ENCODE results near the gene CACNG3. TPM values are rescaled to one million over a fixed set of nuclear protein-coding genes. Genes with fewer than 3 reads are reported as not detected.

The CACNG3 gene
- total RNA-seq, 2 donors from 2014 or later, result not detected

DNA sequence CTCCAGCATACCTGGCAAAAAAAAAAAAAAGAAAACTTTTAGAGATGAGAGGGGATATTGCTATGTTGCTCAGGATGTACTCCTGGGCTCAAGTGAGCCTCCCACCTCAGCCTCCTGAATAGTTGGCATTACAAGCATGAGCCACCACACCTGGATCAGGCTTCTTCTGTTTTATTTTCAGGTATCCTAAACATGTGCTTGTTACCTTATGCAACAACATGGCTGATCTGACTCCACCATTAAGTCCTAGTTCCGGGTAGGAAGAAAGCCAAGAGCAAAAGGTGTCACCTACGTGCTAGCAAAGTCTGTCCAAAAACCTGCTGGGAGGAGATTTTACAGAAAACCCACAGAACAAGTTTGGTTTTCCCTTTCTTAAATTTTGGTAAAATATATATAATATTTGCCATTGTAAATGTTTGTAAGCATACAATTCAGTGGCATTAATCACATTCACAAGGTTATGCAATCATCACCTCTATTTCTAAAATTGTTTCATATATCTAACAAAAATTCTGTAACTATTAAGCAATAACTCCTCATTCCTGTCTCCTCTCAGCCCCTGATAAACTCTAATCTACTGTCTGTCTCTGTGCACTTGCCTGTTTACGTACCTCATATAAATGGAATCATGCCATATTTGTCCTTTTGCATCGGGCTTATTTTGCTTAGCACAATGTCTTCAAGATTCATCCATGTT, 9.1 kb upstream of the CACNG3 start:
- Histone ChIP-seq H3K36me3 (no peaks in the 10 kb centered on the region), H3K4me1 (replicated peaks) (no peaks in the 10 kb centered on the region), H3K27ac (no peak overlapping the region), H3K9me3 (no peaks in the 10 kb centered on the region), H3K27me3 (replicated peaks; ENCODE audit: insufficient read depth) (no peaks in the 10 kb centered on the region), H3K4me3 (no peak overlapping the region)
- TF ChIP-seq POLR2AphosphoS5 (IDR thresholded peaks at IDR 0.05) (no peak), POLR2A (IDR thresholded peaks at IDR 0.05) (no peak)
- TF ChIP-seq, protein P1, sequence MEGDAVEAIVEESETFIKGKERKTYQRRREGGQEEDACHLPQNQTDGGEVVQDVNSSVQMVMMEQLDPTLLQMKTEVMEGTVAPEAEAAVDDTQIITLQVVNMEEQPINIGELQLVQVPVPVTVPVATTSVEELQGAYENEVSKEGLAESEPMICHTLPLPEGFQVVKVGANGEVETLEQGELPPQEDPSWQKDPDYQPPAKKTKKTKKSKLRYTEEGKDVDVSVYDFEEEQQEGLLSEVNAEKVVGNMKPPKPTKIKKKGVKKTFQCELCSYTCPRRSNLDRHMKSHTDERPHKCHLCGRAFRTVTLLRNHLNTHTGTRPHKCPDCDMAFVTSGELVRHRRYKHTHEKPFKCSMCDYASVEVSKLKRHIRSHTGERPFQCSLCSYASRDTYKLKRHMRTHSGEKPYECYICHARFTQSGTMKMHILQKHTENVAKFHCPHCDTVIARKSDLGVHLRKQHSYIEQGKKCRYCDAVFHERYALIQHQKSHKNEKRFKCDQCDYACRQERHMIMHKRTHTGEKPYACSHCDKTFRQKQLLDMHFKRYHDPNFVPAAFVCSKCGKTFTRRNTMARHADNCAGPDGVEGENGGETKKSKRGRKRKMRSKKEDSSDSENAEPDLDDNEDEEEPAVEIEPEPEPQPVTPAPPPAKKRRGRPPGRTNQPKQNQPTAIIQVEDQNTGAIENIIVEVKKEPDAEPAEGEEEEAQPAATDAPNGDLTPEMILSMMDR (IDR thresholded peaks at IDR 0.05), result no peak
- intact Hi-C loops (cut with DNase I), result no loop called here
- DNase-seq (ENCODE audit: low spot score), result no peak
- WGBS, result 83% methylated on average over 4 of the region's 4 CpGs

DNA sequence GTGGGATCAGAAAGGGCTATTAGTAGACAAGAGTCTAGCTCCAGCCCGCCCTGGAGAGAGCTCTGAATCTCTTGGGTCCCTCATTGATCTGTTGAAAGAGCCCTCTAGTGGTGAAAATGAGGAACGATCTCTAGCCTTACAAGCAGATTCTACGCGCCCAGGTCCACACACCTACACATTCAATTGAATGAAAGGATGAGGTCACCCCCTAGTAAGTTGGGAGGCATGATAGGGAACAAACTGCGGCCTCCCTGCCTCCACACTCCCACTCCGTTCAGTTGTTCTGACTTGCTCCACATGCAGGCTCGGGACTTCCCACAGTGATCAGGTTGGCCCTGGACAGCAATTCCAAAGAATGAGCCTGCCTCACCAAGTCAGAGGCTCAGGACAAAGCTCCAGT, 2.9 kb upstream of the CACNG3 start:
- intact Hi-C loops (cut with DNase I), result loop anchor here (10.0 kb wide), 1 partner anchor 208 kb away; no protein-coding TSS in a partner anchor
- no peak for DNase-seq (ENCODE audit: low spot score)
- Histone ChIP-seq H3K4me1 (replicated peaks) (no peaks in the 10 kb centered on the region), H3K36me3 (no peaks in the 10 kb centered on the region), H3K27me3 (replicated peaks; ENCODE audit: insufficient read depth) (peaks cover 4% of the 10 kb centered on the region), H3K27ac (no peak overlapping the region), H3K4me3 (no peak overlapping the region), H3K9me3 (no peaks in the 10 kb centered on the region)
- TF ChIP-seq POLR2AphosphoS5 (IDR thresholded peaks at IDR 0.05) (no peak), POLR2A (IDR thresholded peaks at IDR 0.05) (no peak)
- TF ChIP-seq, protein P1 (IDR thresholded peaks at IDR 0.05), result peak in 3 of 4 experiments; percentile 42 to 49 (median 43)
- 11% methylated on average over 7 of the region's 7 CpGs for WGBS

- Histone ChIP-seq H3K4me3 (no peak overlapping the region), H3K27ac (no peak overlapping the region), H3K36me3 (no peaks in the 10 kb centered on the region), H3K27me3 (replicated peaks; ENCODE audit: insufficient read depth) (peaks cover 4% of the 10 kb centered on the region), H3K9me3 (no peaks in the 10 kb centered on the region), H3K4me1 (replicated peaks) (no peaks in the 10 kb centered on the region)
- 39% methylated on average over 5 of the region's 5 CpGs for WGBS
- TF ChIP-seq POLR2A (IDR thresholded peaks at IDR 0.05) (no peak), POLR2AphosphoS5 (IDR thresholded peaks at IDR 0.05) (no peak)
- intact Hi-C loops (cut with DNase I), result loop anchor here (10.0 kb wide), 1 partner anchor 213 kb away; no protein-coding TSS in a partner anchor
- no peak for DNase-seq (ENCODE audit: low spot score)
Observed at GRCh38 chr16:24257958-24258357, 1.8 kb downstream of the CACNG3 start.

GRCh38 chr16:24258791-24259190, 2.7 kb downstream of the CACNG3 start:
- WGBS, result 80% methylated on average over 1 of the region's 1 CpG
- H3K9me3 ChIP-seq, result no peaks in the 10 kb centered on the region
- no peaks in the 10 kb centered on the region for H3K36me3 ChIP-seq
- H3K4me1 ChIP-seq (replicated peaks), result no peaks in the 10 kb centered on the region
- intact Hi-C loops (cut with DNase I), result loop anchor here (10.0 kb wide), 1 partner anchor 214 kb away; no protein-coding TSS in a partner anchor
- H3K27ac ChIP-seq, result no peak overlapping the region
- peaks cover 4% of the 10 kb centered on the region for H3K27me3 ChIP-seq (replicated peaks; ENCODE audit: insufficient read depth)
- H3K4me3 ChIP-seq, result no peak overlapping the region
- TF ChIP-seq POLR2AphosphoS5 (IDR thresholded peaks at IDR 0.05), result no peak
- TF ChIP-seq, protein P1 (IDR thresholded peaks at IDR 0.05), result no peak
- TF ChIP-seq POLR2A (IDR thresholded peaks at IDR 0.05), result no peak
- no peak for DNase-seq (ENCODE audit: low spot score)

DNA sequence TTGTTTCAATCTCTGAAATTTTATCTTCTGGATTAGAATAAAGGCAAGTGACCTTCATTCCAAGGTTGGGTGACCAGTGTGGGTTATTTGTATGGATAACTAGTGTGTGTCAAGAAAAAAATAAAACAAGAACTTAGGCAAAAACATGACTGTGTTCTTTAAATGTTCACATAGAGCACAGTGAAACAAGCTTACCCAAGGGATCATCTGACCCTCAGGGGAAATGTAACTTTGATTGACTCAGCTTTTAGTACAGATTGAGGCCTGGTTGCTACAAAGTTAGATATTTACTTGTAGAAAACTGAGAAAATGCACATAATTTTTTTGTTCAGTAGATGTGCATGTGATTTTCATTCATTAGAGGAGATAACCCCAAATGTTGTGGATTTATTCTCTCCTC, 6.7 kb downstream of the CACNG3 start:
- intact Hi-C loops (cut with DNase I), result no loop called here
- Histone ChIP-seq H3K4me3 (no peak overlapping the region), H3K27ac (no peak overlapping the region), H3K9me3 (no peaks in the 10 kb centered on the region), H3K27me3 (replicated peaks; ENCODE audit: insufficient read depth) (peaks cover 3% of the 10 kb centered on the region), H3K4me1 (replicated peaks) (no peaks in the 10 kb centered on the region), H3K36me3 (no peaks in the 10 kb centered on the region)
- no peak for DNase-seq (ENCODE audit: low spot score)
- no peak for TF ChIP-seq POLR2A (IDR thresholded peaks at IDR 0.05)
- TF ChIP-seq POLR2AphosphoS5 (IDR thresholded peaks at IDR 0.05), result no peak
- TF ChIP-seq, protein P1 (IDR thresholded peaks at IDR 0.05), result no peak
